Measurements from ENCODE around the gene ERN1.

ERN1 gene

GRCh38 chr17:64135000-64135399 lies 5.1 kb upstream of the ERN1 start:
- no peak for DNase-seq (ENCODE audit: low spot score)

- no peak for DNase-seq (ENCODE audit: low spot score)
These were observed 4.4 kb upstream of the ERN1 start for GRCh38 chr17:64134216-64134970.

- DNase-seq (ENCODE audit: low spot score) = peak; percentile 90
These were observed 3.7 kb upstream of the ERN1 start for GRCh38 chr17:64133546-64134215.

GRCh38 chr17:64131606-64132270 lies 1.8 kb upstream of the ERN1 start:
- peak; percentile 61 for DNase-seq (ENCODE audit: low spot score)

- peak; percentile 73 for DNase-seq (ENCODE audit: low spot score)
These were observed 636 bp upstream of the ERN1 start for GRCh38 chr17:64130559-64131001.

GRCh38 chr17:64129515-64129764 lies 504 bp downstream of the ERN1 start:
- peak; percentile 46 for DNase-seq (ENCODE audit: low spot score)

- peak; percentile 60 for DNase-seq (ENCODE audit: low spot score)
These were observed 993 bp downstream of the ERN1 start for GRCh38 chr17:64128787-64129514.

- DNase-seq (ENCODE audit: low spot score) = no peak
These were observed 3.0 kb downstream of the ERN1 start for GRCh38 chr17:64126918-64127317.

GRCh38 chr17:64125937-64126336 lies 4.0 kb downstream of the ERN1 start:
- DNase-seq (ENCODE audit: low spot score) = no peak

GRCh38 chr17:64124609-64125008 lies 5.3 kb downstream of the ERN1 start:
- no peak for DNase-seq (ENCODE audit: low spot score)

- DNase-seq (ENCODE audit: low spot score) = no peak
These were observed 6.8 kb downstream of the ERN1 start for GRCh38 chr17:64123114-64123513.

- peak; percentile 90 for DNase-seq (ENCODE audit: low spot score)
These were observed 8.8 kb downstream of the ERN1 start for GRCh38 chr17:64120972-64121786.

- DNase-seq (ENCODE audit: low spot score) = no peak
These were observed 9.7 kb downstream of the ERN1 start for GRCh38 chr17:64120159-64120810.

GRCh38 chr17:64117981-64118979 lies 11.7 kb downstream of the ERN1 start:
- DNase-seq (ENCODE audit: low spot score) = peak; percentile 42

GRCh38 chr17:64115822-64116534 lies 14.0 kb downstream of the ERN1 start:
- no peak for DNase-seq (ENCODE audit: low spot score)

GRCh38 chr17:64115043-64115698 lies 14.8 kb downstream of the ERN1 start:
- no peak for DNase-seq (ENCODE audit: low spot score)

- no peak for DNase-seq (ENCODE audit: low spot score)
These were observed 16.9 kb downstream of the ERN1 start for GRCh38 chr17:64113006-64113405.

GRCh38 chr17:64111831-64112230 lies 18.1 kb downstream of the ERN1 start:
- no peak for DNase-seq (ENCODE audit: low spot score)
